Mesendoderm (in vitro differentiated cells): ENCODE measurements around the gene AGER.

Source experiments
- DNase-seq: peaks from one replicate; pipeline ENCODE4 v3.0.0; 2013
- H2AK5ac ChIP-seq: 2 replicates; pipeline ENCODE4 v1.6.1; 2013; ENCODE audit warnings: low read length, inconsistent platforms
- H2BK120ac ChIP-seq: 2 replicates; pipeline ENCODE4 v1.6.1; 2013; ENCODE audit warnings: low read depth, mild to moderate bottlenecking, low read length, moderate library complexity, mixed read lengths
- H2BK15ac ChIP-seq: replicated peaks from 2 replicates; pipeline ENCODE4 v1.6.1; 2013; ENCODE audit warnings: low read depth, mild to moderate bottlenecking, moderate library complexity
- H2BK5ac ChIP-seq: 2 replicates; pipeline ENCODE4 v1.6.1; 2013; ENCODE audit warnings: low read length, inconsistent platforms
- H3K18ac ChIP-seq: 2 replicates; pipeline ENCODE4 v1.6.1; 2013; ENCODE audit warnings: mild to moderate bottlenecking, low read length, mixed read lengths
- H3K23ac ChIP-seq: one replicate; pipeline ENCODE4 v1.6.1; 2013; ENCODE audit warnings: low read length
- H3K27ac ChIP-seq: 2 replicates; pipeline ENCODE4 v1.5.1; 2013; ENCODE audit warnings: low read depth, mild to moderate bottlenecking, inconsistent platforms, low read length, moderate library complexity
- H3K27me3 ChIP-seq: 2 replicates; pipeline ENCODE4 v1.6.1; 2013; ENCODE audit warnings: low read length, control low read depth, mild to moderate bottlenecking, inconsistent platforms; ENCODE audit not compliant: insufficient read depth, poor library complexity
- H3K36me3 ChIP-seq: 2 replicates; pipeline ENCODE4 v1.6.1; 2013; ENCODE audit warnings: low read length, inconsistent platforms; ENCODE audit not compliant: control insufficient read depth, insufficient read depth
- H3K4ac ChIP-seq: one replicate; pipeline ENCODE4 v1.6.1; 2013; ENCODE audit warnings: low read depth, mild to moderate bottlenecking, low read length, moderate library complexity
- H3K4me1 ChIP-seq: 2 replicates; pipeline ENCODE4 v1.6.1; 2013; ENCODE audit warnings: low read depth, low read length, inconsistent platforms; ENCODE audit not compliant: control insufficient read depth
- H3K4me2 ChIP-seq: 2 replicates; pipeline ENCODE4 v1.6.1; 2013; ENCODE audit warnings: low read length
- H3K4me3 ChIP-seq: 2 replicates; pipeline ENCODE4 v1.5.1; 2013; ENCODE audit warnings: mild to moderate bottlenecking, low read length
- H3K56ac ChIP-seq: one replicate; pipeline ENCODE4 v1.6.1; 2013; ENCODE audit warnings: low read length
- H3K79me1 ChIP-seq: 2 replicates; pipeline ENCODE4 v1.6.1; 2013; ENCODE audit warnings: low read length, inconsistent platforms
- H3K79me2 ChIP-seq: 2 replicates; pipeline ENCODE4 v1.6.1; 2013; ENCODE audit warnings: mild to moderate bottlenecking, low read length; ENCODE audit not compliant: control insufficient read depth, insufficient read depth
- H3K9ac ChIP-seq: 2 replicates; pipeline ENCODE4 v1.6.1; 2013; ENCODE audit warnings: low read length, inconsistent platforms
- H4K5ac ChIP-seq: one replicate; pipeline ENCODE4 v1.6.1; 2013; ENCODE audit warnings: low read length
- H4K8ac ChIP-seq: one replicate; pipeline ENCODE4 v1.6.1; 2013; ENCODE audit warnings: low read depth, mild to moderate bottlenecking, control low read depth, low read length, moderate library complexity
- WGBS: extraction: QIAGEN DNeasy Blood & Tissue Kit; methylation state at CpG from one replicate; pipeline ENCODE4 v1.1.7; 2013; ENCODE audit warnings: low lambda C conversion rate, missing lambda C conversion rate; ENCODE audit not compliant: insufficient coverage; ENCODE audit errors: extremely low coverage; 5-methylcytosine and 5-hydroxymethylcytosine counted together

Gene AGER

DNA sequence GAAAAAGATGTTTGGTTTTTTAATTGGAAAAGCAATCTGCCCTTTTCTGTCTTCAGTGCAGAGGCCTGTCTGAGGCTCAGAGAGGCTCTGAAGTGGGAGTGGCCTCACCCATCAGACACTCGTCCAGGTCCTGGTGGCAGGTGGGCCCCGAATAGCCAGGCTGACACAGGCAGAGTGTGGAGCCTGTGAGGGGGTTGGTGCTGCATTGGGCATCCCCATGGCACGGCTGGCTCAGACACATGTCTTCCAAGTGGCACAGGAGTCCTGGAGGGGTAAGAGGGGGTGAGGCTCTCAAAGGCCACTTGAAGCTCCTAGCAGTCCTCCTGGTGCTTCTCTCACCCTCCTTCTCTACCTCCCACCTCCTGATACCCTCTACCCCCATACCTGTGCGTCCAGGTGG, 36.0 kb upstream of the AGER start:
- Histone ChIP-seq H3K4me2 (no peak overlapping the region), H3K36me3 (no peaks in the 10 kb centered on the region), H3K23ac (no peak overlapping the region), H3K56ac (no peak overlapping the region), H3K4me3 (no peak overlapping the region), H3K4me1 (no peaks in the 10 kb centered on the region), H4K5ac (no peak overlapping the region), H2BK5ac (no peak overlapping the region), H3K4ac (no peak overlapping the region), H3K79me1 (no peaks in the 10 kb centered on the region), H3K27ac (no peak overlapping the region), H3K79me2 (no peaks in the 10 kb centered on the region), H3K18ac (no peak overlapping the region), H4K8ac (no peak overlapping the region), H3K9ac (no peak overlapping the region), H3K27me3 (no peaks in the 10 kb centered on the region), H2AK5ac (no peak overlapping the region), H2BK15ac (no peak overlapping the region), H2BK120ac (no peak overlapping the region)
- no CpG with 5 or more reads among the region's 4 CpGs for WGBS
- DNase-seq = no peak

DNA sequence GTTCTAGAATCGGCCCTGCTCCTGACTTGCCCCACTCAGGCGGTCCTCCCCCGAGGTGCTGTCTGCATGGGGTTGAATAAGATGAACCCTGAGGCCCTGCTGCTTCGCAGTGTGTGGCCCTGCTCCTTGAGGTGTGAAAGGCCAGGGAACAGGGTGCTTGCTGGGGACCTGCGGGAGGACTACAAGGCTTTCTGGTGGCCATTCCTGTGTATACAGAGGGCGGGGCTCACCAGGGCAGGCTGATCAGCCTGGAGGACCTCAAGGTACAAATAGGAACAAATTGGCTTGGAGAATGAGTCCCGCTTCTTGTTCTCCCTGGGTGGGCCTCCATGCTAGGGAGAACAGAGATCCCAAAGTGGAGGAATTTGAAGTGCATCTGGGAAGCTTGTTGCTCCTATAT, 34.1 kb upstream of the AGER start:
- no peak for DNase-seq
- Histone ChIP-seq H2AK5ac (no peak overlapping the region), H3K4me1 (no peaks in the 10 kb centered on the region), H3K4ac (no peak overlapping the region), H3K79me2 (no peaks in the 10 kb centered on the region), H2BK120ac (no peak overlapping the region), H3K18ac (no peak overlapping the region), H3K79me1 (no peaks in the 10 kb centered on the region), H2BK15ac (no peak overlapping the region), H3K27ac (no peak overlapping the region), H3K36me3 (no peaks in the 10 kb centered on the region), H3K4me2 (no peak overlapping the region), H3K56ac (no peak overlapping the region), H4K8ac (no peak overlapping the region), H4K5ac (no peak overlapping the region), H3K27me3 (no peaks in the 10 kb centered on the region), H3K23ac (no peak overlapping the region), H2BK5ac (no peak overlapping the region), H3K4me3 (no peak overlapping the region), H3K9ac (no peak overlapping the region)
- WGBS = no CpG with 5 or more reads among the region's 7 CpGs

DNA sequence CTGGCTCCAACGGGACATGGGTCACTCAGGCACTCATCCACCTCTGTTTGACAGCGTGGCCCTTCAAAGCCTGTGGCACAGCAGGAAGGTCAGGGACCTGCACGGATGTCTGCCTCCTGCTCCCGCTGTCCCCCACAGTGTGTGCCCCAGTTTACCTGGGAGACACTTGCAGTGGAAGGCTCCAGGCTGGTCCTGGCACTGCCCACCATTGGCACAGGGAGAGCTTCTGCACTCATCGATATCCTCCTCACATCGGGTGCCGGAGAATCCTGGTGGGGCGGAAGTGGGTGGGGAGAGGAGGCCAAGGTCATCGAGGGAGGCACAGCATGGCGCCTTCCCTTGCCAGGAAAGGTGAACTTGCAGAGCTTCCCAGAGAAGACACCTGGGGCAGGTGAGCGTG, 32.9 kb upstream of the AGER start:
- Histone ChIP-seq H3K4me1 (no peaks in the 10 kb centered on the region), H3K27me3 (no peaks in the 10 kb centered on the region), H4K5ac (no peak overlapping the region), H3K27ac (no peak overlapping the region), H4K8ac (no peak overlapping the region), H3K79me2 (no peaks in the 10 kb centered on the region), H3K79me1 (no peaks in the 10 kb centered on the region), H3K9ac (no peak overlapping the region), H2BK15ac (no peak overlapping the region), H3K4me2 (no peak overlapping the region), H3K36me3 (no peaks in the 10 kb centered on the region), H2AK5ac (no peak overlapping the region), H3K18ac (no peak overlapping the region), H3K23ac (no peak overlapping the region), H2BK5ac (no peak overlapping the region), H3K56ac (no peak overlapping the region), H3K4ac (no peak overlapping the region), H2BK120ac (no peak overlapping the region), H3K4me3 (no peak overlapping the region)
- DNase-seq = no peak
- no CpG with 5 or more reads among the region's 11 CpGs for WGBS

DNA sequence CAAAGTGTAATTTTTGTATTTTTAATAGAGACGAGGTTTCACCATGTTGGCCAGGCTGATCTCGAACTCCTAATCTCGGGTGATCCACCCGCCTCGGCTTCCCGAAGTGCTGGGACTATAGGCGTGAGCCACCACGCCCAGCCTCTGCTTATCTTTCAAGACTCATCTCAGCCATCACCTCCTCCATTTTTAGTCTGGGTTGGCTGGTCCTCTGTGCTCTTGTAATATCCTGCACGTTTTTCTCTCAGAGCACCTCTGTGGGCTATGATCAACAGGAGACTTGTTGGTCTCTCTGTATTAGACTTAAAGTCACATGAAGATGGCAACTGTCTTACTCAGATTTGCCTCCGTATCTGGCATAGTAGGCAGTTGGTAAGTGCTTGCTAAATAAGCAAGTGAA, 32.2 kb upstream of the AGER start:
- no peak overlapping the region for H3K23ac ChIP-seq
- no peak overlapping the region for H3K4me3 ChIP-seq
- no peak overlapping the region for H2BK120ac ChIP-seq
- H2BK5ac ChIP-seq = no peak overlapping the region
- no peak overlapping the region for H3K18ac ChIP-seq
- no peak overlapping the region for H3K4me2 ChIP-seq
- H3K9ac ChIP-seq = no peak overlapping the region
- H3K27me3 ChIP-seq = no peaks in the 10 kb centered on the region
- WGBS = no CpG with 5 or more reads among the region's 10 CpGs
- no peaks in the 10 kb centered on the region for H3K79me2 ChIP-seq
- H3K27ac ChIP-seq = no peak overlapping the region
- no peak overlapping the region for H4K8ac ChIP-seq
- DNase-seq = no peak
- no peak overlapping the region for H3K4ac ChIP-seq
- H2AK5ac ChIP-seq = no peak overlapping the region
- H3K56ac ChIP-seq = no peak overlapping the region
- H4K5ac ChIP-seq = no peak overlapping the region
- H2BK15ac ChIP-seq = no peak overlapping the region
- no peaks in the 10 kb centered on the region for H3K79me1 ChIP-seq
- no peaks in the 10 kb centered on the region for H3K36me3 ChIP-seq
- no peaks in the 10 kb centered on the region for H3K4me1 ChIP-seq

DNA sequence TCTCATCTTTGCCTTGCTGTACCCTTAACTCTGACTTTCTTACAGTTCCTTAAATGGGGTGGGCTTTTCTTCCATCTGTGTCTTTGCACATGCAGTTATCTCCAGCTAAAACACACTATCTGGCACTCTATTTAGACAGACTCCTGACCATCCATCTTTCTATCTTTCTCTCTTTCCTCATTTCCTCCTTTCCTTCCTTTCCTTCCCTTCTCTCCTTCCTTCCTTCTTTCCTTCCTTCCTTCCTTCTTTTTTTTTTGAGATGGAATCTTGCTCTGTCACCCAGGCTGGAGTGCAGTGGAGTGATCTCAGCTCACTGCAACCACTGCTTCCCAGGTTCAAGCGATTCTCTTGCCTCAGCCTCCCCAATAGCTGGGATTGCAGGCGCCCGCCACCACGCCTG, 31.6 kb upstream of the AGER start:
- Histone ChIP-seq H3K23ac (no peak overlapping the region), H2BK120ac (no peak overlapping the region), H3K4me1 (no peaks in the 10 kb centered on the region), H3K79me1 (no peaks in the 10 kb centered on the region), H4K8ac (no peak overlapping the region), H3K27me3 (no peaks in the 10 kb centered on the region), H3K4me2 (no peak overlapping the region), H4K5ac (no peak overlapping the region), H2BK15ac (no peak overlapping the region), H2BK5ac (no peak overlapping the region), H3K27ac (no peak overlapping the region), H2AK5ac (no peak overlapping the region), H3K4ac (no peak overlapping the region), H3K9ac (no peak overlapping the region), H3K18ac (no peak overlapping the region), H3K4me3 (no peak overlapping the region), H3K79me2 (no peaks in the 10 kb centered on the region), H3K36me3 (no peaks in the 10 kb centered on the region), H3K56ac (no peak overlapping the region)
- DNase-seq = no peak
- WGBS = no CpG with 5 or more reads among the region's 4 CpGs

DNA sequence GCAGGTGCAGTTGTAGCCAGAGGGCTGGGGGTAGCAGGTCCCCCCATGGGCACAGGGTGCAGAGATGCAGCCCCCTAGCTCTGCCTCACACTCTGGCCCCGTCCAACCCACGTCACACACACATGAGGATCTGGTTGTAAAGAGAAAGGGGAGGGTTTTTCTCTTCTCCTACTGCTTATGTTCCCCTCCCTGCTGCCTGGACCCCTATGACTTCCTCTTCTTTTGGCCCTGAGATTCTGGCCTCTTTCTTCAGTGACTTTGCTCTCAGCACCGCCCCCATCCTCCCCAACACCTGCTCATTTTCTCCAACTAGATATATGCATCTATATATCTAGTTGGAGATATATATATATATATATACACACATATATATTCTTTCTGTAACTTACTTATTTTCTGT, 30.1 kb upstream of the AGER start:
- H3K79me2 ChIP-seq = no peaks in the 10 kb centered on the region
- no peaks in the 10 kb centered on the region for H3K79me1 ChIP-seq
- H3K4me2 ChIP-seq = no peak overlapping the region
- H3K56ac ChIP-seq = no peak overlapping the region
- no peak overlapping the region for H3K4ac ChIP-seq
- no peak overlapping the region for H3K18ac ChIP-seq
- H4K5ac ChIP-seq = no peak overlapping the region
- no peak overlapping the region for H3K27ac ChIP-seq
- H3K9ac ChIP-seq = no peak overlapping the region
- no peak overlapping the region for H4K8ac ChIP-seq
- H3K27me3 ChIP-seq = no peaks in the 10 kb centered on the region
- no peaks in the 10 kb centered on the region for H3K4me1 ChIP-seq
- no peak overlapping the region for H2BK5ac ChIP-seq
- no peak for DNase-seq
- no peaks in the 10 kb centered on the region for H3K36me3 ChIP-seq
- H2BK15ac ChIP-seq = no peak overlapping the region
- no peak overlapping the region for H2BK120ac ChIP-seq
- no CpG with 5 or more reads among the region's 3 CpGs for WGBS
- H2AK5ac ChIP-seq = no peak overlapping the region
- no peak overlapping the region for H3K4me3 ChIP-seq
- H3K23ac ChIP-seq = no peak overlapping the region
